Measurements from ENCODE around the gene TOX3. TPM values are rescaled to one million over a fixed set of nuclear protein-coding genes. Genes with fewer than 3 reads are reported as not detected.

TOX3 gene
- total and polyA plus RNA-seq, 2 donors (not counting 3 experiments of a cell fraction or from before 2014, with no cell fraction given), result not detected

DNA sequence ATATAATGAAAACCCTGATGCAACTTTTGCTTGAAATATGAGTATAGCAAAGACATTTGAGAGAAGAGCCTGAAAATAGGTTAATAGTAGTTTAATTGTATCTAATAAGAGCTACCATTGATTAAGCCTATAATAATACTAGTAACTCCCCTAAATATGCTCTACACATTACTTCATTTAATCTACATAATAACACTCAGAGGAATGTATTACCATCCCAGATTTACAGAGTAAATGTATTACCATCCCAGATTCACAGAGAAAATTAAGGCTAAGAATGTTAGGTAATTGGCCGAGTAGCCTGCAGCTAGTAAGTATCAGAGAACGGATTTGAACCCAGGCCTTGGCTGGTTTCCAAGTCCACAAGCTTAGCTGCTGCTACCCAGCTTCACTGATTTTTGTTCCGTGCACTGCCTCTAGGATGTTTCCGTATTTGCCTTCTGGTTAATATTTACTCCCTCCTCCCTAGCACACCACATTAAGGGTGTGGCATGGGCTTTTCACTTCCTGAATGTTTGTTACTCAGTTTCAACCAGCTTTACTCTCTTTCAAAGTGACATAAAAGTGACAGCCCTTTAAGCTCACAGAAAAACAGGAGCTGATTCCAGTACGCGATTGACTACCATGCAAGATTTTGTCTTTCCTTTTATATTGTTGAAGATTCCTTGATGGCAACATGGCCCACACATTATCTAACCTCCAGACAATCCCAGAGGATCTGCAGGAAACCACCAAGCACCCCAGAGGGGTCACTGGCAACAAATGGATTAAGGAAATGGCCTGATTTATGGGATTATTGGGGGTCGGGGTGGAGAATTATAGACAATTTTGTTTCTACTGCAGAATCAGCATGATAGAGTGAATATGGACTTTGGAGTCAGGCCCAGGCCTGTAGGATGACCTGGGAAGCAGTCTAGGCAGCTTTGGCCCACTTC, 26.7 kb upstream of the TOX3 start:
- H4K20me1 ChIP-seq (replicated peaks; ENCODE audit: control insufficient read depth, extremely low read depth, insufficient read depth, low read length), result no peaks in the 10 kb centered on the region
- no peak overlapping the region for H3K4me2 ChIP-seq (ENCODE audit: insufficient read depth, low read length)
- no peak for FAIRE-seq
- H3K27me3 ChIP-seq (ENCODE audit: control insufficient read depth in 2 of 2, insufficient read depth in 2 of 2, low read length in 2 of 2), result no peaks in the 10 kb centered on the region
- ChIA-PET CTCF (no interaction called here), POLR2A (no interaction called here)
- H2AFZ ChIP-seq (ENCODE audit: low read depth, low read length), result no peak overlapping the region
- intact Hi-C loops (cut with micrococcal nuclease) (no loop called here), dilution Hi-C loops (cut with MboI; ENCODE audit: extremely low pct_ligation_motif_present, low sequenced_read_pairs) (no loop called here)
- no peak overlapping the region for H3K9ac ChIP-seq (replicated peaks; ENCODE audit: extremely low read depth, insufficient read depth, low read length)
- no peaks in the 10 kb centered on the region for H3K4me1 ChIP-seq (ENCODE audit: control insufficient read depth, extremely low read depth, insufficient read depth, low read length)
- H3K36me3 ChIP-seq (ENCODE audit: control insufficient read depth in 2 of 2, extremely low read depth in 1 of 2, insufficient read depth in 2 of 2, low read length in 2 of 2), result no peaks in the 10 kb centered on the region
- no TSS peak for BruUV-seq (replicated peaks)
- no peak overlapping the region for H3K4me3 ChIP-seq (replicated peaks in 1 of 3; ENCODE audit: insufficient read depth in 1 of 3, low read depth in 1 of 3, low read length in 3 of 3)
- TF ChIP-seq FOS (IDR thresholded peaks at IDR 0.05; ENCODE audit: borderline replicate concordance, insufficient read depth, low read length), result no peak
- no peak for TF ChIP-seq EZH2 (IDR thresholded peaks at IDR 0.05; ENCODE audit: borderline replicate concordance, low read depth, low read length, severe bottlenecking)
- TF ChIP-seq, protein P1, sequence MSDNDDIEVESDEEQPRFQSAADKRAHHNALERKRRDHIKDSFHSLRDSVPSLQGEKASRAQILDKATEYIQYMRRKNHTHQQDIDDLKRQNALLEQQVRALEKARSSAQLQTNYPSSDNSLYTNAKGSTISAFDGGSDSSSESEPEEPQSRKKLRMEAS (IDR thresholded peaks at IDR 0.05; ENCODE audit: insufficient read depth, insufficient read length), result no peak
- no peak for TF ChIP-seq JUN (IDR thresholded peaks at IDR 0.05; ENCODE audit: borderline replicate concordance, insufficient read depth, insufficient read length, low read depth)
- TF ChIP-seq GATA2 (IDR thresholded peaks at IDR 0.05; ENCODE audit: insufficient read depth, insufficient read length, low read depth, low read length), result no peak
- no peak for TF ChIP-seq POLR2AphosphoS5 (IDR thresholded peaks at IDR 0.05; ENCODE audit: insufficient read depth, low read depth, low read length)
- TF ChIP-seq, protein P2, sequence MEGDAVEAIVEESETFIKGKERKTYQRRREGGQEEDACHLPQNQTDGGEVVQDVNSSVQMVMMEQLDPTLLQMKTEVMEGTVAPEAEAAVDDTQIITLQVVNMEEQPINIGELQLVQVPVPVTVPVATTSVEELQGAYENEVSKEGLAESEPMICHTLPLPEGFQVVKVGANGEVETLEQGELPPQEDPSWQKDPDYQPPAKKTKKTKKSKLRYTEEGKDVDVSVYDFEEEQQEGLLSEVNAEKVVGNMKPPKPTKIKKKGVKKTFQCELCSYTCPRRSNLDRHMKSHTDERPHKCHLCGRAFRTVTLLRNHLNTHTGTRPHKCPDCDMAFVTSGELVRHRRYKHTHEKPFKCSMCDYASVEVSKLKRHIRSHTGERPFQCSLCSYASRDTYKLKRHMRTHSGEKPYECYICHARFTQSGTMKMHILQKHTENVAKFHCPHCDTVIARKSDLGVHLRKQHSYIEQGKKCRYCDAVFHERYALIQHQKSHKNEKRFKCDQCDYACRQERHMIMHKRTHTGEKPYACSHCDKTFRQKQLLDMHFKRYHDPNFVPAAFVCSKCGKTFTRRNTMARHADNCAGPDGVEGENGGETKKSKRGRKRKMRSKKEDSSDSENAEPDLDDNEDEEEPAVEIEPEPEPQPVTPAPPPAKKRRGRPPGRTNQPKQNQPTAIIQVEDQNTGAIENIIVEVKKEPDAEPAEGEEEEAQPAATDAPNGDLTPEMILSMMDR (IDR thresholded peaks at IDR 0.05; ENCODE audit: extremely low read depth in 1 of 2, insufficient read depth in 1 of 2, low read depth in 1 of 2, low read length in 2 of 2), result no peak
- TF ChIP-seq POLR2A (IDR thresholded peaks at IDR 0.05; ENCODE audit: low read depth, low read length), result no peak
- no peak for TF ChIP-seq MYC (IDR thresholded peaks at IDR 0.05; ENCODE audit: low read depth, low read length)
- no peak for DNase-seq (ENCODE audit: low read depth, low spot score)
- no peaks in the 10 kb centered on the region for H3K79me2 ChIP-seq (ENCODE audit: control insufficient read depth, insufficient read depth, low read length)
- H3K9me3 ChIP-seq (replicated peaks; ENCODE audit: control insufficient read depth, insufficient read depth, low read length), result peaks cover 9% of the 10 kb centered on the region
- H3K27ac ChIP-seq (ENCODE audit: insufficient read depth, low read depth, low read length), result no peak overlapping the region
- no peaks in the 10 kb centered on the region for H3K9me1 ChIP-seq (replicated peaks; ENCODE audit: control insufficient read depth, extremely low read depth, insufficient read depth, low read length)
